ENCODE results near the gene RAB36. TPM values are rescaled to one million over a fixed set of nuclear protein-coding genes. Genes with fewer than 3 reads are reported as not detected.

RAB36 gene
- total RNA-seq, 2 experiments from 2014 or later, result 0.77 to 0.87 TPM

- Histone ChIP-seq H3K4me1 (ENCODE audit: insufficient read depth, low read length) (peaks cover 23% of the 10 kb centered on the region), H3K9me3 (ENCODE audit: control insufficient read depth in 1 of 2, insufficient read depth in 1 of 2, low read length in 2 of 2) (no peaks in the 10 kb centered on the region), H3K36me3 (ENCODE audit: insufficient read depth, low read length) (no peaks in the 10 kb centered on the region), H3K4me3 (ENCODE audit: low read length) (no peak overlapping the region), H3K27ac (ENCODE audit: low read depth in 1 of 2, low read length in 2 of 2) (no peak overlapping the region), H3K27me3 (ENCODE audit: control insufficient read depth in 1 of 2, insufficient read depth in 2 of 2, low read length in 2 of 2) (no peaks in the 10 kb centered on the region)
- Mint-ChIP-seq H3K9me3 (no peaks in the 10 kb centered on the region), H3K4me3 (no peak overlapping the region), H3K4me1 (ENCODE audit: low read depth) (peaks cover 11% of the 10 kb centered on the region), H3K27ac (no peak overlapping the region), H3K27me3 (no peaks in the 10 kb centered on the region), H3K36me3 (ENCODE audit: low read depth) (no peaks in the 10 kb centered on the region)
- ChIA-PET CTCF (no interaction called here), POLR2A (no interaction called here)
- intact Hi-C loops (cut with DNase I, micrococcal nuclease), result no loop called here
- no peak for TF ChIP-seq CTCF (IDR thresholded peaks at IDR 0.05)
- ATAC-seq (ENCODE audit: poor library complexity) (no peak), DNase-seq (no peak)
Measured at GRCh38 chr22:23155831-23156230, 10.6 kb downstream of the RAB36 start.

GRCh38 chr22:23156286-23156685 is 11.0 kb downstream of the RAB36 start:
- Histone ChIP-seq H3K4me3 (ENCODE audit: low read length) (no peak overlapping the region), H3K4me1 (ENCODE audit: insufficient read depth, low read length) (peaks cover 23% of the 10 kb centered on the region), H3K36me3 (ENCODE audit: insufficient read depth, low read length) (no peaks in the 10 kb centered on the region), H3K9me3 (ENCODE audit: control insufficient read depth in 1 of 2, insufficient read depth in 1 of 2, low read length in 2 of 2) (no peaks in the 10 kb centered on the region), H3K27me3 (ENCODE audit: control insufficient read depth in 1 of 2, insufficient read depth in 2 of 2, low read length in 2 of 2) (no peaks in the 10 kb centered on the region), H3K27ac (ENCODE audit: low read depth in 1 of 2, low read length in 2 of 2) (no peak overlapping the region)
- no peak for DNase-seq
- no peak for TF ChIP-seq CTCF (IDR thresholded peaks at IDR 0.05)
- H3K4me1 Mint-ChIP-seq (ENCODE audit: low read depth), result peaks cover 11% of the 10 kb centered on the region
- intact Hi-C loops (cut with DNase I, micrococcal nuclease), result no loop called here
- no peaks in the 10 kb centered on the region for H3K9me3 Mint-ChIP-seq
- ChIA-PET POLR2A (no interaction called here), CTCF (no interaction called here)
- no peak overlapping the region for H3K27ac Mint-ChIP-seq
- no peaks in the 10 kb centered on the region for H3K36me3 Mint-ChIP-seq (ENCODE audit: low read depth)
- H3K27me3 Mint-ChIP-seq, result no peaks in the 10 kb centered on the region
- ATAC-seq (ENCODE audit: poor library complexity), result no peak
- H3K4me3 Mint-ChIP-seq, result no peak overlapping the region

GRCh38 chr22:23157560-23158515 is 12.6 kb downstream of the RAB36 start:
- no peak overlapping the region for H3K27ac Mint-ChIP-seq
- ATAC-seq (ENCODE audit: poor library complexity), result no peak
- DNase-seq, result no peak
- ChIA-PET CTCF (interaction anchor here (0.8 kb wide), 1 partner anchor 13 kb away, joined by 5 read pairs; no protein-coding TSS in a partner anchor), POLR2A (no interaction called here)
- peaks cover 8% of the 10 kb centered on the region for H3K4me1 Mint-ChIP-seq (ENCODE audit: low read depth)
- H3K4me3 ChIP-seq (ENCODE audit: low read length), result no peak overlapping the region
- peaks cover 16% of the 10 kb centered on the region for H3K4me1 ChIP-seq (ENCODE audit: insufficient read depth, low read length)
- no peaks in the 10 kb centered on the region for H3K36me3 ChIP-seq (ENCODE audit: insufficient read depth, low read length)
- no peak overlapping the region for H3K4me3 Mint-ChIP-seq
- no peaks in the 10 kb centered on the region for H3K36me3 Mint-ChIP-seq (ENCODE audit: low read depth)
- H3K9me3 ChIP-seq (ENCODE audit: control insufficient read depth in 1 of 2, insufficient read depth in 1 of 2, low read length in 2 of 2), result no peaks in the 10 kb centered on the region
- H3K9me3 Mint-ChIP-seq, result no peaks in the 10 kb centered on the region
- no peak overlapping the region for H3K27ac ChIP-seq (ENCODE audit: low read depth in 1 of 2, low read length in 2 of 2)
- no peaks in the 10 kb centered on the region for H3K27me3 ChIP-seq (ENCODE audit: control insufficient read depth in 1 of 2, insufficient read depth in 2 of 2, low read length in 2 of 2)
- H3K27me3 Mint-ChIP-seq, result no peaks in the 10 kb centered on the region
- intact Hi-C loops (cut with DNase I, micrococcal nuclease), result no loop called here
- no peak for TF ChIP-seq CTCF (IDR thresholded peaks at IDR 0.05)

Data from CD4-positive, alpha-beta T cell (primary cell).